Stimulated activated CD4-positive, alpha-beta T cell treated with anti-CD3 and anti-CD28 coated beads, Interleukin-2, amount 100 ng/mL, for 48 hours (primary cell): ENCODE data around the gene EYA4.

Experiments used
- DNase-seq, 2 donors: peaks; one replicate each; pipeline ENCODE4 v3.0.0-alpha.2; 2020

Gene EYA4

DNA sequence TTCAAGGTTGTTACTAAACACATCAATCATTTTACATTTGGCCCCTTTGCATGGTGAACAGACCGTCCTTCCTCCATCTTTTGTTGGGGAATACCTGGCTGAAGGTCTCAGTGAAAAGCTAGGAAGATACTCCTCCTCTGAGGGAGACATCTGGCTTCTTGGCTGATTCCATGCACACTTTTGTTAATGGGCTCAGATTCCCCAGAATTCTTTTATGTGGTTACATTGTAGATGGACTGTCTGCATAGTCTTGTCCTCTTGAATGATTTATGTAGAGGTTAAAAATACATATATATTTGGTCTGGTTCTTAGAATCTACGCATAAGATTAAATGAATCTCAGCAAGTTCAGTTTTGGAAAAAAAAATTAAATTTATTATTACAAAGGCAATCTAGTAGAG is 167.0 kb downstream of the EYA4 start:
- DNase-seq: no peak

DNA sequence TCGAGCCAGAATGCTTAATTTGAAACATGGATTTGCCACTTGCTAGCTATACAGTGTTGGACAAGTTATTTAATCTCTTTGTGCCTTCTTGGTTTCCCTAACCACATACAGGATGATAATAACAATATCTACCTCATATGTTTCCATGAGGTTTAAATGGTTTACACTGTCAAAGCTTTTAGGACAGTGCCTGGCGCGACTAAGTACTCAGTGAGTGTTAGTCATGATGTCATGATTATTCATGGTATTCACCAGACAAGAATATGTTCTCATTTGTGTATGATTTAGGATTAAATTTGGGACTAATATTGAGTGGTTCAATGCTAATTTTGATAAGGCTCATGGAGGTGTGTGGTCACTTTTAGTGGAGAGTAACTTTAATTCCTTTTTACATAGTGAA is 167.4 kb downstream of the EYA4 start:
- DNase-seq: no peak

DNA sequence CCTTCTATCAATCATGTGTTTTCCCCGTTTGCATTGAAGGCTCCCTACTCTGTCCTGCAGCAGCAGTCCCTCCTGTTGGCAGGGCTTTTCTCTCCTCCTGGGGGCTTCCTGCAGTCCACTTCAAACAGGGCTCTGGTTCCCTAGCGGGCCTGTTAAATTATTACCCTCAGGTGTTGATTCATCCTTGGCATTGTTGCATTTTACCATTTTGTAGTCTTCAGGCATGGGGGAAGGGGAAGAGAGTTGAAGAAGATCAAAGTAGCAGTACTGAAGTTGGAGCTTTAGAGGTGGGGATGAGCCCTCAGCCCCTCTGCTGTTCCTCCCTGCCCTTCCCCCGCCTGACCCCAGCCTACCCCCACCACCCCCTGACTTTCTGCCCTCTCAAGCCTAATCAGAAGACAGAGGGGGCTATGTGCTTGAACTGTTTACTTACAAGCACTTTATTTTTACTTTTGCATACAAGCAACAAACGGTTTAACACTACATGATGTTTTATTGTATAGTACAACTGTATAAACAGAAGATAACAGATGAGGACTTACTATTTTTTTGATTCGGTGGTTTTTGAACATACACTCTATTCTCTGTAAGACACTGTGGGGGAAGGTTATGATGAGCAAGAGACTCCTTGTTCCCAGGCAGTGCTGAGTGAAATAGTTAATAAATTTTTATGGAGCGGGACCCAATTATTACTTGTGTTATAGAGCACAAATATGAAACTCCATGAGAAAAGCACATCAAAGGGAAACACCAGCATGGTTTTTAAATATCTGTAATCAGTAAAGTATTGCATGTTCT is 169.7 kb downstream of the EYA4 start:
- no peak for DNase-seq

DNA sequence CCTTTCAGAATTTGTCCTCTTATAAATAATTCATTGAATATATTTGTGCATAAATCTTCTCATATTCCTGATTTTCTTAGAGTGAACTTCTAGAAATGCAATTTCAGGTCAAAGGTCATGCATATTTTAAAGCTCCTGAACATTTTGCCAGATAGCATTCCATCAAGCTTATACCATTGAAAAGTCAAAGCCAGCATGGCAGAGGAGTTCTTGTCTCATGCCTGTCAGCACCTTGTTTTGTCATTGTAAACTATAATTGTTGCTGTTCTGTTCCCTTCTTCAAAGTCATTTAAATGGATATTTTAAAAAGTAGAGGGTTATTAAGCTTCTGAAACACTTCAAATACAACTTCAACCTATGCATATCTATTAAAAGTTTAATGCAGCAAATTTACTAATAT is 170.6 kb downstream of the EYA4 start:
- DNase-seq: no peak

DNA sequence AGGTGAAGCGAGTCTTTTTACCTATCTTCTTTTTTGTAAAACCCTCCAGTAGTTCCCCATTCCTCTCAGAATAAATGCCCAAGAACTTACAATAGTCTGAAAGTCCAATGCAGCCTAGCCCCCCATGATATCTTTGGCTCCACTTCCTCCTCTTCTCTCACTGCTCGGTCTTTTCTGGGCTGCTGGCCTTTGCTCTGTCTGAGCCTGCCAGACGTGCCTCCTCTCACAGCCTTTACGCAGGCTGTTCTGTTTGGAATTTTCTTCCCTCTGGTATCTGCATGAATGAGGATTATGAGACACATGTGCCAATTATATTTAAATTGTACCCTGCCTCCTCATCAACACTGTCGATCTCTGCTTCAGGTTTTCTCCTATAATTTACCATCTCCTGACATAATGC is 174.1 kb downstream of the EYA4 start:
- no peak for DNase-seq

DNA sequence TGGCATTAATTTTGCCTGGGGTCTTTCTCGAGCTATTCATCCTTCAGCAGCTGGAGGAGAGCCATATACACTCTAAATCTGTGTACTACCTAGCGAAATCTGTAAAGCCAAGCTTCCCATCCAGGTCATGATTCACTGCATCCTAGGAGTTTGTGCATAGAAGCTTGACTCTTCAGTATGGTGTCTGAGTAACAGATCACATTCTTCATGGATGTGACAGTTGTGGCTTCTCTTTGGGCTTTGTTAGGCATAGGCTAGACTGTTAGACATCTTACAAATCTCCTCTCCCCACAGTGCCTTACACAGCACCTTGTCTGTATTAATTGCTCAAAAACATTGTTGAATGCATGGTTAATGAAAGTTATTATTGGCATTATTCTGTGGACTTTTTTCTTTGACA is 177.0 kb downstream of the EYA4 start:
- DNase-seq: no peak

DNA sequence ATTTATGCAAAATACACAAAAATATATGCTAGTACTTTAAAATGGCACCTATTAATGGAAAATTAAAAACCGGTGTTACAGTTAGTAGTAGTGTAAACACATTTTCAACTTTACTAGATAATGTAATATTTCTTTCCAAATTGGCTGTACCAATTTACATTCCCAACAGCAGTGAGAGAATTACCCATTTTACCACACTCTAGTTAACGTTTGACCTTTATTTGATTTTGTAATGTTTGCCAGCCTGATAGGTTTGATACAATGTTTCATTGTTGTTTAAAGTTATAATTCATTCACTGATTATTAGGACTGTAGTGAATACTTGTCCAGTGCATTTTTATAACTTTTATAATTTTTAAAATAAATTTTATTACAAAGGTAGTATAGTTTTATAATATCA is 182.1 kb downstream of the EYA4 start:
- no peak for DNase-seq

DNA sequence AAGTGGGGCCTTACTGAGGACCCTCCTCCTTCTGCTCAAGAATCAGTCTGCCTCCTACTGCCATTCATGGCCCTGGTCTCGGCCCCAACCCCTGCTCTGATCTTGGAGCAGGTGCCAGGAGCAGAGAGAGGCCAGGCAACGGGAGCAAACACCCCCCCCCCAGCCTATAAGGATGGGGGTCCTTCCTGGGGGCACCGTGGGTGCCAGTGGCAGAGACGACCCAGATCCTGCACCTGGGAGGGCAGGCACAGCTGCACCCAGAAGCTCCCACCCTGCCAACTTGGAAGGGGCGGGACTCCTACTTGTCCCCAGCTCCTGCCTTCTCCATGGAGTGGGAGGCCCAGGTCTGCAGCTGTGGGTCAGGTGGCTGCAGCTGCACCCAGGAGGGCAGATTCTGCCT is 183.2 kb downstream of the EYA4 start:
- no peak for DNase-seq

DNA sequence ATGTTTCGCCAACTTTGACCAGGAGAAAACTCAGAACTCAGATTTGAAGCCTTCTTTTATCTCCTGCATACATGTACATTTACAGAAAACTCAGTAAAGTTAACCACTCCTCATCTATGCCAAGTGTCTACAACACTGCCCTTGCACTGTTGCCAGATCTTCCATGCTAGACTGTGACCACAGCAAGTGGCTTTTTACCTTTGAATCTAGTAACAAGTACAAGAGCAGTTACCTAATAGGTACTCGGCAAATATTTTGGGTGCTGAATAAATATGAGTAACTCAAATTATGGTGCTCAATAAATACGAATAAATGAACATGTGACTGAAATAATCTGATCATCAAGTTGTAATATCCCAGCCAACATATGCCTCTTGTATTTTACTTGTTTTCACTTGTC is 184.9 kb downstream of the EYA4 start:
- DNase-seq: no peak

DNA sequence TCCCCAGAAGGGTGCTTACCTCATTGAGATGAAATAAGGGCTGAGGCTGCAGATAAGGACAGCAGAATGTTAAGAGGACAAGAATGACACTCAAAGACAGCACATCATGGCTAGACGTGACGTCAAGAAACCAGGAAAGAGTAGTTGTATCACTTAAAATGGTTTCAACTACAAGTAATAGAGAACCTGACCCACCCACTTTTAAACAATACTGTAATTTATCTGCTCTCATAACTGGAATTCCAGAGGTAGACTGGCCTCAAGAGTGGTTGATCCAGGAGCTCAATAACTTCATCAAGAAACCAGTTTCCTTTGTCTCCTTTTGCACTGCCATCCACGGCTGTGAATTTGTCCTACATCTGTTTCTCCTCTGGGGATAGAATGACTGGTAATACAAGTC is 187.1 kb downstream of the EYA4 start:
- no peak for DNase-seq

DNA sequence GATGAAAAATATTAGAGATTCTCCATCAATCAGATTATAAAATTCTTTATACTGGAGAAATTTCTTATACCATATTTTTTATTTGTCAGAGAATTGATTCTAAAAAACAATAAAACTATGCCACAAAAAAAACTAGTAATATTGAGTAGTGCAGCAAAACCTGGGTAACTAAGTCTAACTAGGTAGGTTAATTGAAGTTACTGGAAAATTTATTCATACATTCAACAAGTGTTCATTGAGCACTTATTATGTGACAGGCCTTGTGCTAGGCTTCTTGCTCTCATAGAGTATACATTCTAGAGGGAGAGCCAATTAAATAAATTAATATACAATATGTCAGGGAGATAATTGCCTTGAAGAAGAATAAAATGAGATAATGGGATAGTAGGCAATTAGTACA is 189.4 kb downstream of the EYA4 start:
- no peak for DNase-seq

DNA sequence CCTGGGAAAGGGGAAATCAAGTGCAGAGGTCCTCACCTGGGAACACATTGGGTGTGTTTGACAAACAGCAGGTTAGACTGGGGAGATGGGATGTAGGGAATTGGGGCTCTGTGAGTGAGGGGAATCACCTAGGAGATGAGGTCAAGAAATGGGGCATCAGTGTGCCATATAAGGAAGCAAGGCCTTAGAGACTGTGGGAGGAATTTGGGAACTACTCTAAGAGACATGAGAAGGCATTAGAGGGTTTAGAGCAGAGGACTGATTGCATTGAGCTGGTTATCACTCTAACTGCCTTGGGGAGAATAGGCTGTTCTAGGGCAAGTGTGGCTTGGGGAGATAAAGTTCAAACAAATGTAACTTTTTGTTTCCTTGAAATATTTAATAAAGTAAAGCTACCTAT is 189.9 kb downstream of the EYA4 start:
- DNase-seq: no peak

DNA sequence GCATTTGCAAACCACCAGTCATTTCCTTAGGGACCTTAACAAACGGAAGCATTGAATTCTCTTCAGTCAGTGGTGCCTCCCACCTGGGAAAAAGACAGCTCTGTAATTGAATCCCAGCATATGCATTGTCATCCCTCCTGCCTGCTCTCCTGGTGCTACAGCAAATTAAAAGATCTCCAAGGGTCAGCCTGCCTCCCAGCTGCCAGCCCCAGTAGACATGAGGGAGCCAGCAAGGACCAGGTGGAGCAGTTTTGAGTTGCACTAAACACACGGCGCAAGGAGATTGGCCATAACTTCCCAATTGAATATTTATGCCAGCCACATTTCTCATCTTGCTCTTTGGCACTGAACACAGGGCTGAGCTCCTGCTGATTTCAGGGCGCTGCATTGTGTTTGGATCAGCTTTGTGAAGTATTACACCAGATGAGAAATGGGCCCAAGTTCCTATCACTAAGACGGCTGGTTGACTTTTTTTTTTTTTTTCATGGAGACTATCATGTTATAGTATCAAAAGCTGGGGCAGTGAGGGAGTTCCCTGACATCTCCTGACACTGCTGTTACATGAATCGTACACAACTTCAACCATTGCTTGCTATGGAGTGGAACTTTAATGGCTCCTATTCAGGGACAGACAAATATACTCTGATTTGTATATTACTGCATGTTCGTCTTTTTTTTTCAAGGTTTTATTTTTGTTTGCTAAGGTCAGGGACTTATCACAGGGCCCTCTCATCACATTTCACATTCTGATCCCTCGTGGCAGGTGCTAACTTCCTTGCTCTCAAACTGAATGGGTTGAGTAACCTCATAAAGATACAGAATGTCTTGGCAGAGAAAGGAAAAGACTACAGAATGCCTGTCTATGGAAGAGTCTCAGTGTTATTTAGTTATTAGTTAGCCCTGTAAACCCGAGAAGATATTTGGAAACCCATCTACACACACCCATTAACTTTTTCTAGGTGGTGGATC is 191.1 kb downstream of the EYA4 start:
- no peak for DNase-seq

DNA sequence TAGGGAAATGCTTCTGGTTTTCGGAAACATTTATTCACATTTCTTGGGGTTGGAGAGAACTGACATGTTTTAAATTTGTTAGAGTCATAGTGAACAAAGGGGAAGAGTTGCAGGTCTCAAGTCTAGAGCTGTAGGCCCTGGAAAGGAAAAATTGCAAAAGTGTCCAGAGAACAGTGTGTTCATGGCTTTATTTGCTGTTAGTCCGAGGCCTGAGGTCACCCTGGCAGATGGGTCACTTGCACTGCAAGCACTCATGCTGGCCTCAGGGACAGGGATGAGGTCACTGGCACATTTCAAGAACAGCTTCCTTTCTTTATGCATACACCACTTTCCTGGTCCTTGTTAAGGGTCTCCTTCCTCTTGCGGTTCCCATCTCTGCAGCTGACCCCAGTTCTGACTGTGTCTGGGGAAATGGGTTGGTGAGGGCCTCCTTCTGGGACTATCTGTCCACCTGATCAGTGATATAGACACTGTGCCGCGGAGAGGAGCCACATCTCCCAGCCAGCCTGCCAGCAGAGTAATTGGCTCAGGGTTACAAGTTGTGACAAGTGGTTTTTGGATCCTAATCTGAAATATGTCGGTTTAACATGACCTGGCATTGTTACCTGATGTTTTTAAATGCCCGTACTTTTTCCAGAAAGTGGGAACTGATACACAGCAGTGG is 194.0 kb downstream of the EYA4 start:
- DNase-seq: no peak

DNA sequence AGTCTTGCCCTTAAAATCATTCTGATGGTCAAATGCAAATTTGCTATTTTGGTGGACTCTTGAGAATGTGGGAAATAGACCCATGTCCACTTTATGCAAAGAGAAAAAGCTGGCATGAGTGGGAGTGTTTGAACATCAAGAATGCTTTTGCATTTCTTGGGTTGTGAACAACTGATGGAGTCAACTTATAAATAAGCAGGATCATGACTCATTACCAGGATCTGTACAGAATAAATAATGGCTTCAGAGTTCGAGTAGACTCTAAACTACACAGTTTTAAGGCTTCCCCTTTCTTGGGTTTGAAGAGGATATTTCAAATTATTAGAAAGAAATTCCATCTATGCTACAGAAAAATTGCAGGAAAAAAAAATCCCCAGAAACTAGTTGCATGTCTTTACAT is 195.5 kb downstream of the EYA4 start:
- DNase-seq: no peak

DNA sequence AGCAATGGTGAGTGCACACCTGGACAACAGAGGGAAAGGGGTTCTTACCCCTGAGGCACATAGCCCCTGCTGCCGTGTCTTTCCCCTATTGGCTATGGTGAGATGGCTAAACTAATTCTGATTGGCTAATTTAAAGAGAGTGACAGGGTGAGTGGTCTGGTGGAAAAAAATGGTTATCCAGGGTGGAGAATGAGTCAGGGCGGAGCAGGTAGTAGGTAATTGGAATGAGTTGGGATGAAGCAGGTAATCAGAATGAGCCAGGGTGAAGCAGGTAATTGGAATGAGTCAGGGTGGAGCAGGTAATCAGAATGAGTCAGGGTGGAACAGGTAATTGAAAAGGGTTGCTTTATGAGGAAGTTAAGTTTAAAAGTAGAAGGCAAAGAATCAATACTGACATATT is 200.3 kb downstream of the EYA4 start:
- DNase-seq: no peak

DNA sequence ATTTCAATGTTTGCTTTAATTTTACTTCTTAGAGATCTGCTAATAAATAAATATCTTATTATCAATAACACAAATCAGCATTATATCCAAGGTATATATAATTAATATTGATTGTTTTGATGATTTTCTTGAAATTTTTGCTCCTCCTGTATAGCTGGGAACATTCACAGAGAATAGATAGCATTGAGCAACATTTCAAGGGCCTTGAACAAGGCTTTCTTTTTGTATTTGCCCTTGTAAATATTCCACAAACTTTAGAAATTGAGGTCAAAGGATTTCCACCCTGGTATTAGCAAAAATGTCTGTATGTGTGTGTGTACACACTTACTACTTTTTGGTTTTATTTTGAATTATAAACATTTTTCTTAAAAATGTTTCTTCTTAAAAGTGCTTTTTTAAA is 205.6 kb downstream of the EYA4 start:
- no peak for DNase-seq

DNA sequence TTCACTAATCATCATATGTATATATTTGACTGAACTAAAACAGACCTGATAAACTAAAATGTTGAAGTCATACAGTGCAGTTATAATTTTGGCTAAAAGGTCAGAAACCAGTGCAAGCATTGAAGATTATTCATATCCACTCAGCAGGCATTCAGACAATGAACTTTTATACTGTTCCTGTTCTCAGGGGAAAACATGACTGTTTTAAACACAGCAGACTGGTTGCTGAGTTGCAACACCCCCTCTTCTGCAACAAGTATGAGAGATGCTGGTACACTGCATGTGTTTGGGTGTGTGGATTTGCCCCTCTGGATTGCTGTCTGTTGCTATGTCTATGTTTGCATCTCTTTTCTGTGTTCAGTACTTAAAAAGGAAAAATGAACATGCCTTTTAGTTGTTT is 206.8 kb downstream of the EYA4 start:
- no peak for DNase-seq

DNA sequence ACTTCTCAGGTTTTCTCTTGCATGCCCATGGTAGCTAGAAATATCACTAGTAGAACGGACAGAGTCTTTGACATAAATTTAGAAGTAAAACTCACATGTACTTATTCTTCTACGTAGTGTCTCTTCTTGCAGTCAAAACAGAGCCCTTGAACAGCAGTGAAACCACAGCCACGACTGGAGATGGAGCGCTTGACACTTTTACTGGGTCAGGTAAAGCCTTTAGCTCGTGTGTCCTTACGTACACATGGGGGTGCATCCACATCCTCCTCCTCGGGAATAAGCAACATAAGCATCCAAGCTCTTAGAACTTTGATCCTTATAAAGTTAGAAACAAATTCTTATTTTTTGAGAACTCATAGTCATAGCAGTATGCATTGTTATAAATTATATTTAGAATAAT is 215.3 kb downstream of the EYA4 start:
- DNase-seq: no peak

DNA sequence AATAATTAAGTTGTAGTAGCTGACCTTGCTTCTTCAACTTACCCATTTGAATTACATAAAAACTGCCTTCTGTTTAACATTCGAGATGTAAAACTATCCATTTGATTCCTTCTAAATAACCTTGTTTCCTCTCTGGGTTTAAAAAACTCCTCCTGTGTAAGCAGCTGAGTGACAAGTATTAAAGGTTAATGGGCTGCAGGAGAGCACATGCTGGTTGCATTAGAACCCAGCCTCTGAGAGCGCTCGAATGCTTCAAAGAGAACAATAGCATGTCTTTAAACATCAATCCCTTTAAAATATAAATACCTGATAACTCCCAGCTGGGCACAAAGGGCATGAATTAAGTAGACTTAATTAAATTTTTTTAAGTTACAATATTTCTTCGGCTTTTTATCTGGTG is 215.8 kb downstream of the EYA4 start:
- DNase-seq: no peak

DNA sequence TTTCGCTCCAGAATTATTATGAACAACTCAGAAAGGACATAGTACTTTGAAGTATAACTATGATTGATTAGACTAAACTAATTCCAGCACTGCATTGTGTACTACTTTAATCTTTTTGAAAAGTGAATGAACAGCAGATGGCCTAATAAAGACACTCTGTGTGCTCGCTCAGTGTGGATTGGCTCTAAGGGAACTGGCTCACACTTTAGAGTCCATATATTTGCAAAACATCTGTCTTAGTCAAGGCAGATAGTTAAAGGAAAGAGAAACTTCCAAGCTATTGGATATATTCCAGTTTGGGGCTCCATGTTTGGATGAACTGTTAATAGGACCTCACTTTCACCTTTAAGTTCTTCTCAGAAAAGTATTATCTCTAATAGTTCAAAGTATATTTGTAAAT is 218.9 kb downstream of the EYA4 start:
- DNase-seq: no peak

DNA sequence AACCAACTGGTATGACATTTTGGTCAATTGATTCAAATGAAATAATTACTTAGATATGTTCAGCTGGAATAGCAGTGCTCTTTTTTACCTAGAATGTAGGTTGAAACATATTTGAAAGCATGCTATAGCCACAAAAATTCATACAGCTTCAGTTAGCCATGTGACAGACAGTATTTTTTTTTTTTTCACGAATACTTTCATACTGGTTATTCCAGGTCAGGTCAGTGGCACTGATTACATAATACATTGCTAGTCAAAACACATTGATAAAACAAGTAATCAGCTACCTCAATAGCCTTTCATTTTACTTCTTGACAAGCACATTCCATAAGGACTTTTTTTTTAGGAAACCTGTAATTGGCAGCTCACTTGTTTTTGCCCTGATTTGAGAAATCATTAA is 222.6 kb downstream of the EYA4 start:
- no peak for DNase-seq

DNA sequence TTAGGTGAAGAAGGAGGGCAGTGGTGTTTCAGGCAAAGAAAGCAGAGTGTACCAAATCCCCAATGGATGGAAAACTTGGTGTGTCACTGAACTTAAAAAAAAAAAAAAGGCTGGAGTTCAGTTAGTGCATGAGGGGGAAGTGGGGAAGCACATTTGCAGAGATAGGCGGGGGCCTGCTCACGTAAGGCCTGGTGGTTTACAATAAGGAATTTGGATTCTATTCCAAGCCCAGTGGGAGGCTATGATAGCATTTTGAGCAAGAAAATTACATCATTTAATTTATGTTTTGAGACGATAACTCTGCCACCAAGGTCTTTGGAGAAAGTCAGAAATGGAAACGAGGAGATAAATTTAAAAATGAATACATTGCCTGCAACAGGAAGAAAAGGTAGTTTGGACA is 225.5 kb downstream of the EYA4 start:
- DNase-seq: no peak
